K562 (cell line): Measurements from ENCODE around the gene PRPF8. TPM values are rescaled to one million over a fixed set of nuclear protein-coding genes. Genes with fewer than 3 reads are reported as not detected.

Source experiments
- BRD4 ChIP-seq: fragments of 200-600 bp; sonication (generic); IDR thresholded peaks from 2 replicates; pipeline ENCODE4 v1.6.1; 2017; ENCODE audit warnings: inconsistent platforms
- CCAR2 ChIP-seq: fragments of 200-400 bp; formaldehyde crosslinking; IDR thresholded peaks from 2 replicates; pipeline ENCODE4 v1.6.1; 2017; ENCODE audit warnings: mild to moderate bottlenecking, low read depth, low read length
- ELF2 ChIP-seq: fragments of 250-450 bp; sonication (Bioruptor Pico); IDR thresholded peaks from 2 replicates; pipeline ENCODE4 v1.5.0; 2021; ENCODE audit warnings: mild to moderate bottlenecking
- FOXA1 ChIP-seq: fragments of 450-650 bp; IDR thresholded peaks from 2 replicates; pipeline ENCODE4 v1.6.1; 2016; ENCODE audit warnings: mild to moderate bottlenecking, borderline replicate concordance
- HSF4 ChIP-seq: fragments of 250-450 bp; sonication (Bioruptor Pico); IDR thresholded peaks from 2 replicates; pipeline ENCODE4 v2.1.2; 2022; ENCODE audit warnings: mild to moderate bottlenecking, moderate library complexity, borderline replicate concordance
- JUND ChIP-seq, 2 experiments: IDR thresholded peaks; 2 replicates in 1 of 2; 3 replicates in 1 of 2; pipeline ENCODE4 v1.6.1; 2011; ENCODE audit warnings: borderline replicate concordance in 2 of 2, low read depth in 2 of 2, low read length in 2 of 2, improper control_type of control experiment in 1 of 2, missing biosample characterization in 1 of 2, missing genetic modification characterization in 1 of 2, missing genetic modification reagents in 1 of 2
- MYBL2 ChIP-seq, 2 experiments: fragments of 450-650 bp in 1 of 2; sonication (generic) in 1 of 2; formaldehyde crosslinking in 1 of 2; IDR thresholded peaks; 2 replicates each; pipeline versions ENCODE4 v1.6.1 to v1.8.1; 2017 to 2022; ENCODE audit warnings: borderline replicate concordance in 1 of 2, inconsistent platforms in 1 of 2, low read depth in 1 of 2, mild to moderate bottlenecking in 1 of 2, missing genetic modification reagents in 1 of 2, moderate library complexity in 1 of 2
- NCOA4 ChIP-seq: fragments of 450-650 bp; IDR thresholded peaks from 2 replicates; pipeline ENCODE4 v1.6.1; 2018; ENCODE audit warnings: mild to moderate bottlenecking; ENCODE audit not compliant: partially characterized antibody
- NONO ChIP-seq, 2 experiments: fragments of 200-400 bp in 1 of 2; fragments of 450-650 bp in 1 of 2; formaldehyde crosslinking in 1 of 2; IDR thresholded peaks; 2 replicates each; pipeline ENCODE4 v1.6.1; 2017; ENCODE audit warnings: low read depth in 2 of 2, mild to moderate bottlenecking in 2 of 2, moderate library complexity in 2 of 2, low read length in 1 of 2
- NR2C2 ChIP-seq, 2 experiments: fragments of 200-800 bp in 1 of 2; sonication (Bioruptor generic) in 1 of 2; sonication (generic) in 1 of 2; formaldehyde crosslinking in 1 of 2; IDR thresholded peaks; 2 replicates each; pipeline versions ENCODE4 v1.6.1 to v1.8.0; 2016 to 2022; ENCODE audit warnings: mild to moderate bottlenecking in 1 of 2, missing compliant biosample characterization in 1 of 2, missing genetic modification characterization in 1 of 2, missing genetic modification reagents in 1 of 2
- PRMT5 ChIP-seq: sonication (generic); formaldehyde crosslinking; IDR thresholded peaks from 2 replicates; pipeline ENCODE4 v1.5.0; 2020; ENCODE audit warnings: missing genetic modification reagents
- SP1 ChIP-seq: sonication (generic); formaldehyde crosslinking; IDR thresholded peaks from 2 replicates; pipeline ENCODE4 v1.8.1; 2022; ENCODE audit warnings: mild to moderate bottlenecking, missing genetic modification reagents
- TAF9B ChIP-seq: fragments of 450-650 bp; IDR thresholded peaks from 2 replicates; pipeline ENCODE4 v1.6.1; 2018; ENCODE audit warnings: mild to moderate bottlenecking; ENCODE audit not compliant: partially characterized antibody
- TEAD2 ChIP-seq: fragments of 450-650 bp; IDR thresholded peaks from 2 replicates; pipeline ENCODE4 v1.6.1; 2016; ENCODE audit warnings: missing genetic modification characterization, control low read depth, missing compliant biosample characterization
- TEAD4 ChIP-seq, 2 experiments: sonication (generic) in 1 of 2; formaldehyde crosslinking in 1 of 2; IDR thresholded peaks; 2 replicates each; pipeline versions ENCODE4 v1.6.1 to v1.8.0; 2012 to 2022; ENCODE audit warnings: borderline replicate concordance in 1 of 2, inconsistent platforms in 1 of 2, low read length in 1 of 2, mild to moderate bottlenecking in 1 of 2, missing genetic modification reagents in 1 of 2
- ZBTB7A ChIP-seq: IDR thresholded peaks from 2 replicates; pipeline ENCODE4 v1.6.1; 2011; ENCODE audit warnings: low read depth, mild to moderate bottlenecking, low read length, moderate library complexity, borderline replicate concordance; ENCODE audit not compliant: control insufficient read depth
- ZC3H11A ChIP-seq: IDR thresholded peaks from 2 replicates; pipeline ENCODE4 v1.6.1; 2012; ENCODE audit warnings: low read depth, low read length, improper control_type of control experiment
- ZFP36 ChIP-seq: fragments of 150-350 bp; IDR thresholded peaks from 2 replicates; pipeline ENCODE4 v1.6.1; 2018; ENCODE audit warnings: low read length, low read depth; ENCODE audit not compliant: partially characterized antibody
- ZFX ChIP-seq: sonication (generic); formaldehyde crosslinking; IDR thresholded peaks from 2 replicates; pipeline ENCODE4 v1.8.0; 2022; ENCODE audit warnings: mild to moderate bottlenecking, missing genetic modification reagents, moderate library complexity
- polyA plus RNA-seq, 8 experiments: library from polyadenylated mRNA; depleted of rRNA in 4 of 8; stranded (reverse) in 5 of 8; unstranded in 3 of 8; fragments of >200 nt; fragmentation: Nextera tagmentation in 2 of 8; fragmentation: Illumina TruSeq in 1 of 8; extraction: Ambion mirVana in 2 of 8; extraction: Trizol in 1 of 8; gene quantifications; 2 replicates each; pipeline versions ENCODE4 v1.2.1 to v1.2.3, GENCODE V29; 2011 to 2014; ENCODE audit warnings: inconsistent platforms in 1 of 8, missing spikeins in 1 of 8
- total RNA-seq, 7 experiments: library from RNA; depleted of rRNA in 6 of 7; stranded (reverse); fragments of >200 nt in 6 of 7; fragmentation: Illumina TruSeq in 2 of 7; extraction: Trizol in 2 of 7; gene quantifications; 2 replicates each; pipeline versions ENCODE4 v1.2.1 to v1.2.3, GENCODE V29; 2011 to 2021; ENCODE audit warnings: low replicate concordance in 1 of 7
- TF ChIP-seq, protein P1 (sequence below), 2 experiments: fragments of 250-450 bp in 1 of 2; fragments of 450-650 bp in 1 of 2; sonication (Bioruptor Pico) in 1 of 2; IDR thresholded peaks; 2 replicates each; pipeline versions ENCODE4 v1.6.1 to v1.8.0; 2016 to 2021; ENCODE audit warnings: mild to moderate bottlenecking in 2 of 2, moderate library complexity in 2 of 2, missing compliant biosample characterization in 1 of 2, missing genetic modification characterization in 1 of 2
- TF ChIP-seq, protein P2 (sequence below): sonication (generic); formaldehyde crosslinking; IDR thresholded peaks from 2 replicates; pipeline ENCODE4 v1.9.0; 2022; ENCODE audit warnings: mild to moderate bottlenecking, missing genetic modification reagents
- TF ChIP-seq, protein P3 (sequence below): fragments of 250-450 bp; sonication (Bioruptor Pico); IDR thresholded peaks from 2 replicates; pipeline ENCODE4 v1.9.0; 2021; ENCODE audit warnings: mild to moderate bottlenecking, inconsistent platforms

The PRPF8 gene
- total and polyA plus RNA-seq, 9 of the 15 experiments (the other 6 are each of a cell fraction or from before 2014, with no cell fraction given), result 64.3 to 294 (median 85.9) TPM

DNA sequence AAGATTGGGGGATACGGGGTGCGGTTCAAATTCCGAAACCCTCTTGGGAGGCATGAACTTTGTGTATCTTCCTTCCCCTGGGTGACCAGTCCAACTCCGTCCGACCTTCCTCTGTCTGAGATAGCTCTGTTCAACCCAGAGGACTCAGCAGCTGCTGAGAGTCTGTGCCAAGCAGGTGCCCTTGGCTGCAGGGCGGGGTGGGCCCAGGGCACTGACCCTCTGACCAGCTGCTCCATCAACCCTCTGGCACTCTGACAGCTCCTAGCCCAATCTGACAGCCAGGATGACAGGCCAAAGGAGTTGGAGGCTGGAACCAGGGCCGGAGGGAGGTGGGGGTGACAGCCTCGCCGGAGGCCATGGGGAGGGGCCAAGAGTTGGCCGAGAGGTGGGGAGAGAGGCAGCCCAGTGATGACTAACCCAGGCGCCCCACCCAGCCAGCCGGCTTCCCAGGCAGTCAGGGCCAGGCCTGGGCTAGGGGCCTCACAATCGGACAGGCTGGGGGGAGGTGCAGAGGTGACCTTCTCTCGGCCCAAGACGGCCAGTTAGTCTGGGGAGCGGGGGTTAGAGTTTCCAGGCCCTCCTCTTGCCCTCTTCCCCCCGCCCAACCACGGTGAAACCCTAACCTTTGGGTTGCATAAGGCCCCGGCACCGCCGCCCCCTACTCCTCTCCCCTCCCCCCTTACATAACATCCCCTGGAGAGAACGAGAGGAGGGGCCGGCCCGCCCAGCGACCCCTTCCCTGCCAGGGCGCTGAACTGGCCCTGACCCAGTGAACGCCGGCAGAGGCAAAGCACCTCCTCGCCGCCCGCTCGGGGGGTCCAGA lies 30.5 kb upstream of the PRPF8 start (continued):
- TF ChIP-seq TEAD4 (IDR thresholded peaks at IDR 0.05; ENCODE audit: low read length), result no peak
- no peak for TF ChIP-seq TEAD4 (CRISPR knock-in tag; IDR thresholded peaks at IDR 0.05; ENCODE audit: borderline replicate concordance)
- no peak for TF ChIP-seq MYBL2 (IDR thresholded peaks at IDR 0.05; ENCODE audit: low read depth)
- TF ChIP-seq MYBL2 (CRISPR knock-in tag; IDR thresholded peaks at IDR 0.05; ENCODE audit: borderline replicate concordance), result no peak
- peak; percentile 78; the same call in 1 of the 2 replicates for TF ChIP-seq ZBTB7A
- no peak for TF ChIP-seq CCAR2
- TF ChIP-seq PRMT5 (CRISPR knock-in tag), result no peak
- TF ChIP-seq ZFP36, result no peak
- no peak for TF ChIP-seq TEAD2 (tag)
- no peak for TF ChIP-seq ELF2 (CRISPR knock-in tag)
- TF ChIP-seq, protein P1, sequence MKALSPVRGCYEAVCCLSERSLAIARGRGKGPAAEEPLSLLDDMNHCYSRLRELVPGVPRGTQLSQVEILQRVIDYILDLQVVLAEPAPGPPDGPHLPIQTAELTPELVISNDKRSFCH (CRISPR knock-in tag; IDR thresholded peaks at IDR 0.05), result no peak
- TF ChIP-seq, protein P1 (tag; IDR thresholded peaks at IDR 0.05), result no peak
- peak; percentile 64; the same call in 1 of the 2 replicates for TF ChIP-seq SP1 (CRISPR knock-in tag)
- no peak for TF ChIP-seq ZC3H11A
- no peak for TF ChIP-seq FOXA1
- TF ChIP-seq NCOA4, result no peak
- TF ChIP-seq ZFX (CRISPR knock-in tag), result peak; percentile 53
- TF ChIP-seq NONO (IDR thresholded peaks at IDR 0.05; ENCODE audit: low read depth in 2 of 2, low read length in 1 of 2), result no peak
- peak; percentile 73 for TF ChIP-seq TAF9B
- TF ChIP-seq NR2C2 (CRISPR knock-in tag; IDR thresholded peaks at IDR 0.05), result no peak
- 0 out of 2 replicates have a peak, but pooled peaks have one; percentile 5 for TF ChIP-seq NR2C2 (tag; IDR thresholded peaks at IDR 0.05)
- TF ChIP-seq, protein P2, sequence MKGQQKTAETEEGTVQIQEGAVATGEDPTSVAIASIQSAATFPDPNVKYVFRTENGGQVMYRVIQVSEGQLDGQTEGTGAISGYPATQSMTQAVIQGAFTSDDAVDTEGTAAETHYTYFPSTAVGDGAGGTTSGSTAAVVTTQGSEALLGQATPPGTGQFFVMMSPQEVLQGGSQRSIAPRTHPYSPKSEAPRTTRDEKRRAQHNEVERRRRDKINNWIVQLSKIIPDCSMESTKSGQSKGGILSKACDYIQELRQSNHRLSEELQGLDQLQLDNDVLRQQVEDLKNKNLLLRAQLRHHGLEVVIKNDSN, result no peak
- peak; percentile 85 for TF ChIP-seq JUND (IDR thresholded peaks at IDR 0.05; ENCODE audit: borderline replicate concordance, low read depth, low read length)
- peak; percentile 73; the same call in 1 of the 3 replicates for TF ChIP-seq JUND (tag; IDR thresholded peaks at IDR 0.05; ENCODE audit: borderline replicate concordance, low read depth, low read length)
- no peak for TF ChIP-seq HSF4 (CRISPR knock-in tag)
- no peak for TF ChIP-seq BRD4
- TF ChIP-seq, protein P3, sequence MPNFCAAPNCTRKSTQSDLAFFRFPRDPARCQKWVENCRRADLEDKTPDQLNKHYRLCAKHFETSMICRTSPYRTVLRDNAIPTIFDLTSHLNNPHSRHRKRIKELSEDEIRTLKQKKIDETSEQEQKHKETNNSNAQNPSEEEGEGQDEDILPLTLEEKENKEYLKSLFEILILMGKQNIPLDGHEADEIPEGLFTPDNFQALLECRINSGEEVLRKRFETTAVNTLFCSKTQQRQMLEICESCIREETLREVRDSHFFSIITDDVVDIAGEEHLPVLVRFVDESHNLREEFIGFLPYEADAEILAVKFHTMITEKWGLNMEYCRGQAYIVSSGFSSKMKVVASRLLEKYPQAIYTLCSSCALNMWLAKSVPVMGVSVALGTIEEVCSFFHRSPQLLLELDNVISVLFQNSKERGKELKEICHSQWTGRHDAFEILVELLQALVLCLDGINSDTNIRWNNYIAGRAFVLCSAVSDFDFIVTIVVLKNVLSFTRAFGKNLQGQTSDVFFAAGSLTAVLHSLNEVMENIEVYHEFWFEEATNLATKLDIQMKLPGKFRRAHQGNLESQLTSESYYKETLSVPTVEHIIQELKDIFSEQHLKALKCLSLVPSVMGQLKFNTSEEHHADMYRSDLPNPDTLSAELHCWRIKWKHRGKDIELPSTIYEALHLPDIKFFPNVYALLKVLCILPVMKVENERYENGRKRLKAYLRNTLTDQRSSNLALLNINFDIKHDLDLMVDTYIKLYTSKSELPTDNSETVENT (CRISPR knock-in tag), result no peak
